Lower leg skin (tissue), 3 donors: ENCODE measurements around the gene THSD4.

ENCODE experiments used
- POLR2A ChIP-seq, 2 donors: fragments of 450-650 bp; IDR thresholded peaks; one replicate each; pipeline ENCODE4 v1.6.1; 2016 to 2017; ENCODE audit warnings: antibody characterized with exemption in 2 of 2, mild to moderate bottlenecking in 1 of 2, moderate library complexity in 1 of 2
- TF ChIP-seq, protein P1 (sequence below), 3 donors: fragments of 450-650 bp; IDR thresholded peaks; one replicate each; pipeline ENCODE4 v1.5.1; 2016; ENCODE audit warnings: antibody characterized with exemption in 3 of 3, mild to moderate bottlenecking in 3 of 3, moderate library complexity in 2 of 3

GRCh38 chr15:71256934-71257664 lies 141.8 kb downstream of the THSD4 start:
- TF ChIP-seq, protein P1, sequence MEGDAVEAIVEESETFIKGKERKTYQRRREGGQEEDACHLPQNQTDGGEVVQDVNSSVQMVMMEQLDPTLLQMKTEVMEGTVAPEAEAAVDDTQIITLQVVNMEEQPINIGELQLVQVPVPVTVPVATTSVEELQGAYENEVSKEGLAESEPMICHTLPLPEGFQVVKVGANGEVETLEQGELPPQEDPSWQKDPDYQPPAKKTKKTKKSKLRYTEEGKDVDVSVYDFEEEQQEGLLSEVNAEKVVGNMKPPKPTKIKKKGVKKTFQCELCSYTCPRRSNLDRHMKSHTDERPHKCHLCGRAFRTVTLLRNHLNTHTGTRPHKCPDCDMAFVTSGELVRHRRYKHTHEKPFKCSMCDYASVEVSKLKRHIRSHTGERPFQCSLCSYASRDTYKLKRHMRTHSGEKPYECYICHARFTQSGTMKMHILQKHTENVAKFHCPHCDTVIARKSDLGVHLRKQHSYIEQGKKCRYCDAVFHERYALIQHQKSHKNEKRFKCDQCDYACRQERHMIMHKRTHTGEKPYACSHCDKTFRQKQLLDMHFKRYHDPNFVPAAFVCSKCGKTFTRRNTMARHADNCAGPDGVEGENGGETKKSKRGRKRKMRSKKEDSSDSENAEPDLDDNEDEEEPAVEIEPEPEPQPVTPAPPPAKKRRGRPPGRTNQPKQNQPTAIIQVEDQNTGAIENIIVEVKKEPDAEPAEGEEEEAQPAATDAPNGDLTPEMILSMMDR (IDR thresholded peaks at IDR 0.05): no peak
- TF ChIP-seq POLR2A (IDR thresholded peaks at IDR 0.05): no peak
